ENCODE measurements around the gene NFYC.

NFYC gene

GRCh38 chr1:40820251-40820797 is 128.8 kb downstream of the NFYC start:
- in situ Hi-C loops (cut with MboI; ENCODE audit: low pct_unique_long_range_greater_than_20kb, low sequenced_read_pairs, unreplicated experiment) = no loop called here

More at GRCh38 chr1:40820251-40820797, 128.8 kb downstream of the NFYC start:
- no peak for DNase-seq (ENCODE audit: low spot score)
- no peak for TF ChIP-seq CTCF (IDR thresholded peaks at IDR 0.05; ENCODE audit: extremely low read depth, insufficient read depth, missing control alignments)

Measured in GM13977 (cell line).